HCT116 (cell line): ENCODE results near the gene ZSCAN25. TPM values are rescaled to one million over a fixed set of nuclear protein-coding genes. Genes with fewer than 3 reads are reported as not detected.

Experiments used
- ATAC-seq: fragments of 200-7000 bp; cut with Tn5 transposase; 2 replicates; pipeline ENCODE4 v1.9.1; 2020; ENCODE audit warnings: mild to moderate bottlenecking, moderate library complexity
- BruUV-seq: library from RNA; stranded (reverse); fragments of 400-500 nt; replicated peaks from 2 replicates; lab custom pipeline; 2021; lab: Mats Ljungman, UMichigan
- CTCF ChIA-PET: fragments of 300-600 bp; sonication (Branson Sonifier 250); formaldehyde crosslinking; loops from one replicate; lab custom pipeline; 2021; ENCODE audit warnings: antibody characterized with exemption; lab: Charles Lee
- POLR2A ChIA-PET: fragments of 300-600, 350-600 bp; sonication (Branson Sonifier 250); formaldehyde crosslinking; loops from one replicate; lab custom pipeline; 2021; ENCODE audit warnings: antibody characterized with exemption; lab: Charles Lee
- RAD21 ChIA-PET, 2 experiments: fragments of 300-600 bp; sonication (Branson Sonifier 250); formaldehyde crosslinking; loops; one replicate each; lab custom pipeline; 2023; ENCODE audit warnings: low total read pairs in 2 of 2; ENCODE audit not compliant: uncharacterized antibody in 2 of 2, unreplicated experiment in 2 of 2, low non-redundant PET in 1 of 2; lab: Charles Lee
- DNase-seq: peaks from one replicate; pipeline ENCODE4 v3.0.0-alpha.2; 2010; ENCODE audit warnings: low read depth, low spot score
- H2AFZ ChIP-seq: fragments of 200-600 bp; shearing (Covaris generic), sonication (generic); 2 replicates; pipeline ENCODE4 v1.6.1; 2017; ENCODE audit warnings: low read depth, mixed run types, mixed read lengths, antibody characterized with exemption, low read length; ENCODE audit not compliant: poor library complexity, severe bottlenecking
- H3K27ac ChIP-seq: 2 replicates; pipeline ENCODE4 v1.5.1; 2012; ENCODE audit warnings: low read depth, low read length
- H3K27me3 ChIP-seq: fragments of 200-600 bp; sonication (generic); 2 replicates; pipeline ENCODE4 v1.6.1; 2016; ENCODE audit warnings: mixed run types, low read length, mixed read lengths; ENCODE audit not compliant: insufficient read depth
- H3K36me3 ChIP-seq, 2 experiments: fragments of 200-500 bp in 1 of 2; fragments of 200-600 bp in 1 of 2; sonication (Bioruptor generic) in 1 of 2; sonication (generic) in 1 of 2; 2 replicates each; pipeline versions ENCODE4 v1.5.1 to v1.6.1; 2014 to 2016; ENCODE audit warnings: low read length in 2 of 2, inconsistent platforms in 1 of 2, mixed read lengths in 1 of 2, mixed run types in 1 of 2; ENCODE audit not compliant: insufficient read depth in 2 of 2, control insufficient read depth in 1 of 2
- H3K4me1 ChIP-seq, 2 experiments: fragments of 200-600 bp in 1 of 2; sonication (generic) in 1 of 2; 2 replicates each; pipeline versions ENCODE4 v1.5.1 to v1.6.1; 2012 to 2017; ENCODE audit warnings: low read length in 2 of 2, inconsistent platforms in 1 of 2, mild to moderate bottlenecking in 1 of 2, mixed read lengths in 1 of 2, mixed run types in 1 of 2, moderate library complexity in 1 of 2; ENCODE audit not compliant: insufficient read depth in 2 of 2, control insufficient read depth in 1 of 2
- H3K4me2 ChIP-seq: fragments of 200-600 bp; sonication (generic); 2 replicates; pipeline ENCODE4 v1.6.1; 2017; ENCODE audit warnings: mixed run types, low read length, mixed read lengths
- H3K4me3 ChIP-seq, 2 experiments: fragments of 200-600 bp in 1 of 2; sonication (generic) in 1 of 2; replicated peaks in 1 of 2; 2 replicates each; pipeline ENCODE4 v1.5.1; 2011 to 2016; ENCODE audit warnings: low read length in 2 of 2, control low read depth in 1 of 2, low read depth in 1 of 2, mild to moderate bottlenecking in 1 of 2, mixed read lengths in 1 of 2, mixed run types in 1 of 2
- H3K79me2 ChIP-seq: fragments of 200-600 bp; sonication (generic); 2 replicates; pipeline ENCODE4 v1.6.1; 2017; ENCODE audit warnings: mild to moderate bottlenecking, mixed run types, low read length, moderate library complexity, mixed read lengths; ENCODE audit not compliant: insufficient read depth
- H3K9ac ChIP-seq: fragments of 200-600 bp; sonication (generic); 2 replicates; pipeline ENCODE4 v1.6.1; 2016; ENCODE audit warnings: low read length, mixed read lengths
- H3K9me2 ChIP-seq: fragments of 200-600 bp; sonication (generic), shearing (Covaris generic); 2 replicates; pipeline ENCODE4 v1.6.1; 2017; ENCODE audit warnings: mixed run types, mild to moderate bottlenecking, moderate library complexity; ENCODE audit not compliant: insufficient read depth
- H3K9me3 ChIP-seq, 2 experiments: fragments of 200-500 bp in 1 of 2; fragments of 200-600 bp in 1 of 2; sonication (Bioruptor generic) in 1 of 2; sonication (generic) in 1 of 2; 2 replicates each; pipeline ENCODE4 v1.6.1; 2014 to 2017; ENCODE audit warnings: low read length in 2 of 2, mixed read lengths in 2 of 2, inconsistent platforms in 1 of 2, low read depth in 1 of 2, mild to moderate bottlenecking in 1 of 2, mixed run types in 1 of 2, moderate library complexity in 1 of 2; ENCODE audit not compliant: control insufficient read depth in 1 of 2, insufficient read depth in 1 of 2
- H4K20me1 ChIP-seq: fragments of 200-600 bp; sonication (generic), shearing (Covaris generic); 2 replicates; pipeline ENCODE4 v1.6.1; 2017; ENCODE audit warnings: mixed run types, mild to moderate bottlenecking, moderate library complexity; ENCODE audit not compliant: insufficient read depth
- CBX3 ChIP-seq: IDR thresholded peaks from 2 replicates; pipeline ENCODE4 v1.6.1; 2012; ENCODE audit warnings: low read depth
- POLR2A ChIP-seq: IDR thresholded peaks from 2 replicates; pipeline ENCODE4 v1.7.0; 2011; ENCODE audit warnings: borderline replicate concordance; ENCODE audit not compliant: insufficient read depth, insufficient read length; ENCODE audit errors: extremely low read depth
- SRF ChIP-seq: IDR thresholded peaks from 2 replicates; pipeline ENCODE4 v1.6.1; 2012; ENCODE audit warnings: low read depth
- ZBTB33 ChIP-seq: IDR thresholded peaks from 2 replicates; pipeline ENCODE4 v1.6.1; 2011; ENCODE audit warnings: mild to moderate bottlenecking, low read length, moderate library complexity; ENCODE audit not compliant: insufficient replicate concordance; ENCODE audit errors: extremely low read depth
- ZNF274 ChIP-seq: fragments of 200-500 bp; sonication (Bioruptor generic); IDR thresholded peaks from 2 replicates; pipeline ENCODE4 v1.6.1; 2014; ENCODE audit warnings: mild to moderate bottlenecking, low read depth, low read length, inconsistent platforms
- intact Hi-C: fragments of 100-400 bp; cut with micrococcal nuclease; formaldehyde crosslinking; loops from 2 replicates; pipeline ENCODE4 v1.10.0; 2022
- total RNA-seq: library from RNA; stranded (reverse); gene quantifications from one replicate; pipeline ENCODE4 v1.2.1, GENCODE V29; 2021; ENCODE audit not compliant: unreplicated experiment
- TF ChIP-seq, protein P1 (sequence below): IDR thresholded peaks from 2 replicates; pipeline ENCODE4 v1.6.1; 2012; ENCODE audit warnings: low read depth

The ZSCAN25 gene
- total RNA-seq, 1 experiment from 2014 or later, result 14.0 TPM

GRCh38 chr7:99607548-99607947 lies 9.2 kb upstream of the ZSCAN25 start:
- no TSS peak for BruUV-seq
- no peaks in the 10 kb centered on the region for H3K9me2 ChIP-seq
- H2AFZ ChIP-seq, result no peak overlapping the region
- intact Hi-C loops, result no loop called here
- H3K79me2 ChIP-seq, result no peaks in the 10 kb centered on the region
- no peak overlapping the region for H3K4me3 ChIP-seq
- no peaks in the 10 kb centered on the region for H3K27me3 ChIP-seq
- no peak overlapping the region for H3K4me2 ChIP-seq
- no peak overlapping the region for H3K9ac ChIP-seq
- H3K36me3 ChIP-seq, result no peaks in the 10 kb centered on the region
- POLR2A ChIA-PET, result interaction anchor here (1.5 kb wide), 1 partner anchor 9 kb away, joined by 5 read pairs; the partner anchor contains the start of gene ZSCAN25
- no peaks in the 10 kb centered on the region for H3K4me1 ChIP-seq
- CTCF ChIA-PET, result no interaction called here
- TF ChIP-seq CBX3 (no peak), SRF (no peak), POLR2A (no peak), ZNF274 (no peak), ZBTB33 (no peak)
- TF ChIP-seq, protein P1, sequence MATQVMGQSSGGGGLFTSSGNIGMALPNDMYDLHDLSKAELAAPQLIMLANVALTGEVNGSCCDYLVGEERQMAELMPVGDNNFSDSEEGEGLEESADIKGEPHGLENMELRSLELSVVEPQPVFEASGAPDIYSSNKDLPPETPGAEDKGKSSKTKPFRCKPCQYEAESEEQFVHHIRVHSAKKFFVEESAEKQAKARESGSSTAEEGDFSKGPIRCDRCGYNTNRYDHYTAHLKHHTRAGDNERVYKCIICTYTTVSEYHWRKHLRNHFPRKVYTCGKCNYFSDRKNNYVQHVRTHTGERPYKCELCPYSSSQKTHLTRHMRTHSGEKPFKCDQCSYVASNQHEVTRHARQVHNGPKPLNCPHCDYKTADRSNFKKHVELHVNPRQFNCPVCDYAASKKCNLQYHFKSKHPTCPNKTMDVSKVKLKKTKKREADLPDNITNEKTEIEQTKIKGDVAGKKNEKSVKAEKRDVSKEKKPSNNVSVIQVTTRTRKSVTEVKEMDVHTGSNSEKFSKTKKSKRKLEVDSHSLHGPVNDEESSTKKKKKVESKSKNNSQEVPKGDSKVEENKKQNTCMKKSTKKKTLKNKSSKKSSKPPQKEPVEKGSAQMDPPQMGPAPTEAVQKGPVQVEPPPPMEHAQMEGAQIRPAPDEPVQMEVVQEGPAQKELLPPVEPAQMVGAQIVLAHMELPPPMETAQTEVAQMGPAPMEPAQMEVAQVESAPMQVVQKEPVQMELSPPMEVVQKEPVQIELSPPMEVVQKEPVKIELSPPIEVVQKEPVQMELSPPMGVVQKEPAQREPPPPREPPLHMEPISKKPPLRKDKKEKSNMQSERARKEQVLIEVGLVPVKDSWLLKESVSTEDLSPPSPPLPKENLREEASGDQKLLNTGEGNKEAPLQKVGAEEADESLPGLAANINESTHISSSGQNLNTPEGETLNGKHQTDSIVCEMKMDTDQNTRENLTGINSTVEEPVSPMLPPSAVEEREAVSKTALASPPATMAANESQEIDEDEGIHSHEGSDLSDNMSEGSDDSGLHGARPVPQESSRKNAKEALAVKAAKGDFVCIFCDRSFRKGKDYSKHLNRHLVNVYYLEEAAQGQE, result no peak
- no peak for ATAC-seq
- H4K20me1 ChIP-seq, result no peaks in the 10 kb centered on the region
- DNase-seq, result no peak
- no peak overlapping the region for H3K27ac ChIP-seq
- no peaks in the 10 kb centered on the region for H3K9me3 ChIP-seq
- RAD21 ChIA-PET, result no interaction called here
